Measurements from ENCODE around the gene CACNA1I.

DNA sequence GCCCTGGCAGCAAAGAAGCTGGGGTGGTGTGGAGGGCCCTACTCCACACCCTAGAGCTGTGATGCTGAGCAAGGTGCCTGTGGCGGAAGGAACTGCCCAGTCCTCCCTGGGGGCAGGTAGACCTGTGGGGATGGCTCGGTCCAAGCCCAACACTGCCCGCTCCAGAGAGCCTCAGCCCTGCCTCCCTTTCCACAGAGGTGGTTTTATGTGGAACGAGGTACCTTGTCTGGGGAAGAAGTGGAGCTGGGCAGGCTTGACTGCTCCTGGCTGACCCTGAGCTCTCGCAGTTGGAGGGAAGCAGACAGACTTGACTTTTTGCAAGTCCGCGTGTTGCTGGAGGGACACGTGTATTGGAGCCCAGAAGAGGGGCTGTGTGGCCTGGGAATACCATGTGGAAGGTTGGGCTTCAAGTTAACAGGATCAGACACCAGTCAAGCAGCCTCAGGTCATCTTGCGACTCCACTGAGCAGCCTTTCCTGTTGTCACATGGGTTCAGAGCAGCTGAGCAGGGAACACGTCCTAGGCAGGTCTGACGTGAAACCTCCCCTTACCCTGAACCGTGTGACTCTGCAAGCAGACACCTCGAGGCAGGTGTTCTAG is 117.7 kb downstream of the CACNA1I start:
- TF ChIP-seq CTCF (IDR thresholded peaks at IDR 0.05) (no peak), JUND (IDR thresholded peaks at IDR 0.05) (no peak), EP300 (IDR thresholded peaks at IDR 0.05; ENCODE audit: borderline replicate concordance in 1 of 2, low read depth in 1 of 2, low read length in 1 of 2) (no peak), POLR2AphosphoS5 (IDR thresholded peaks at IDR 0.05; ENCODE audit: low read depth, low read length) (no peak), MAX (IDR thresholded peaks at IDR 0.05; ENCODE audit: low read depth) (no peak), MXI1 (IDR thresholded peaks at IDR 0.05; ENCODE audit: low read depth, low read length) (no peak)

Data from SK-N-SH (cell line).